NCI-H524 (cell line): Measurements from ENCODE around the gene TBC1D4.
"Not testable (repeated sequence)": the region's sequence is repeated elsewhere in the genome, so short reads cannot be mapped to it uniquely, and the experiment has no call there.

ENCODE experiments used
- DNase-seq, 2 experiments: peaks; one replicate each; lab custom pipeline; 2025; lab: John Stamatoyannopoulos, UW

The TBC1D4 gene

DNA sequence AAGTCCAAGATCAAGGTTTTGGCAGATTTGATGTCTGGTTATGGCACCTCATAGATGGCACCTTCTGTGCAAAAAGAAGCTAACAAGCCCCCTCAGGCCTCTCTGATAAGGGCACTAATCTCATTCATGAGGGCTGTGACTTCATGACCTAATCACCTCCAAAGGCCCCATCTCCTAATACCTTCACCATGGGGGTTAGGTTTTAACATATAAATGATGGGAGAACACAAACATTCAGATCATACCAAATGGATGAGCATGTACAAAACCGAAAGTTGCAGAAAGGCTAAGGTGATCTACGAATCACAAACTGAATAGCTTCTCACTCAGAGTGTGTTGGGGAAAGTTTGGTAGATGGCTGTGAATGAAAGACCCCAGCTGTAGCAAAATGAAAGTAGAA is 217.4 kb downstream of the TBC1D4 start:
- DNase-seq, result no peak

GRCh38 chr13:75263741-75264407 is 218.1 kb downstream of the TBC1D4 start:
- no peak for DNase-seq

DNA sequence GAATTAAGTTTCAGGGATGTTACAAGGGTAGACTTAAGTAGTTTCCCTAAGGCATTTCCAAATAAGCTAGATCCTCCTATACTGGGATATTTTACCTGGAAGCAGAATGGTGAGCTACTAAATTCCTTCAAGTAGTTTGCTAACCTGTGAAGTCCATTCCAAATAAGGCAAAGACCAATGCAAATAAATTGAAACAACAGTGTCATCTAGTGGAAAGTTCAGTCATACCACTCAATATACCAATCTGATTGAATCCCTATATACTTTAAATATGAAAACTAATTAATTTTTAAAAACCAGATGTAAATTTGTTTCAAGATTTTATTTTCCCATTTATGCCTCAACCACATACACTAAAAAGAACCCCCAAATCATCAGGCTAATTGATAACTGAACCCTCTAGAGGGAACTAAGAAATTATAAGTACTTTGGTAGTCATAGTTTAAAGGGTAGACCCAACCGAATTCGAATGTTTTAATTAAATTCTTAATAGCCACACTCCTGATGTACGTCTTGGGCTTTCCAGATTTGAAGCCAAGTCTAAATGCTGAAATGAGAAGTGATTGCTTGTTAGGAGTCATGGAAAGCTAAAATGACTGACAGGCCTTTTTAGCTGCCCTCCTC is 223.7 kb downstream of the TBC1D4 start:
- DNase-seq, result peak in 1 of 2 experiments; percentile 51

- DNase-seq, result no peak
Observed at GRCh38 chr13:75256922-75257321, 225.0 kb downstream of the TBC1D4 start.

DNA sequence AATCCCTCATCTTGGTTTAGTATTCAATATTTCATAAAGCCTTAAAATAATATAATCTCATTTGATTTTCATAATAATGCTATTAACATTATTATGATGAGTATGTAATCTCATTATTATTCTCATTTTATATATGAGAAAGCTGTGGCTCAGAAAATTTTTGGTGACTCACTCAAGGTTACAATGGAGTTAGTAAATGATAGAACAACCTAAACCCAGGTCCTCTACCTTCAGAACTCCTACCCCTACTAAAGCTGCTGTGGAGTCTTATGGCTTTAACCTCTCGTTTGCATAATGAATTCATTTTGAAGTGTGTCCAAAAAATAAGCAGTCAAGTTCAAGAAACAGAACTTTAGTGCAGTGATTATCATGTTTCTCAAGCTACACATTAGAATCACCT is 226.3 kb downstream of the TBC1D4 start:
- DNase-seq, result no peak

DNA sequence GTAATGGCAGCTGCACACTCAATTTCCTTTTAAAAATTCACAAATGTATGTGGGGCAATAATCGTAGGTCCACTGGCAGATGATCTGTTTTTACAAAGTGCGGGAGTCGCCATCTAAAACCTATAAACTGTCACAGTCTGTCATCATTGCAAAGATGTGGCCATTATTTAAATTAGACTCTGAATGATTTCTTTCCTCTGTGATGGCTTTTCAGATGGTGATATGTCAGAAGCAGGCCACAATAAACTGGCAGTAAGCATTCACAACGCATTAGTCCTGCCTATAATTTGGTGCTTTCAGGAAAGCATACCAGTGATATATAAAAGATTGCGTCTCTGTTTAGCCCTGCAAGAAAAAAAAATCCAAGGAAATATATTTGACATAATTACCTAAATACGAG is 226.8 kb downstream of the TBC1D4 start:
- no peak for DNase-seq

DNA sequence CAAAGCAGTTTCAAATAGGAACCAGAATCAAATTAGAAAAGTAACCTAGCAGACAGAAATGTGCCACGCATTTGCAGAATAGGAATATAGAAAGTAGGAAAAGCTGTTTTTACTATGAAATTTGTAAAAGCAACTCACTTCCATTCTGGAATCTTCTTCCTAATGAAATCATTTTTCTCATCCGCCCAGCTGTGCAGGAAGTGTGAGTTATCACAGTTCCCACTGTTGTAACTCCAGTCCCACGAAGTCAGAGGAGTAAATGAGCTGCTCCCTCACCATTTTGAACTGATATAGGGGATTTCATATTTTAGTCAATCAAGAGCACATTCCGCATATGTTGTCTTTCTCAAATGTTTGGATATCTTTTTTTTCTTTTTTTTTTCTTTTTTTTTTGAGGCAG is 230.8 kb downstream of the TBC1D4 start:
- DNase-seq, result no peak

DNA sequence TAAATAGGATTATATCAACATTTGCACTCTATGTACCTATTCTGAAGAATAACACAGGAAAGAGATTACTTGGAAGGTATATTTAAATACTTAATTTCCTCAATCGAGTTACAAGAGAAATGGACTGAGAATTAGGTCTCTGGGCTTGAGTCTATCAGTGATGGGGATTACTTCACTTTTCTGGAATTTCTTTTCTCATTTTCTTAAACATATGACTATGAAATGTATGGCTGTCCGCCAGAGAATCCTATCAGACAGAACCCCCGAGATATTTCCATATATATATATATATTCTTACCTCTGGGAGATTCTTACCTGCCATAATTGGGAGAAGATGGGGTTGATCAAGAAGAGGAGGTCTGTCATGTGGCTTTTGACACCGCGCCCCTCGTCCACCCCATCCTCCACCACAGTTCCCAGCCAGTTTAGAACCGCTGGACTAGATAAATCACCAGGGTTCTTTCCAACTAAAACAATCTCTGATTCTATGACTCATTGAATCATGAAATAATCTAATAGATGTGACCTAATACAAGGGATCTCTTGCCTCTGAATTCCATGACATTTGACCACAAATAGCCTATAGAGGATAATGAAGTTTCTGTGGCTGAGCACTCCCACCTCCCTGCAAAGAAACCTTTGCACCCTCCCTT is 231.3 kb downstream of the TBC1D4 start:
- no peak for DNase-seq

GRCh38 chr13:75245578-75245977 is 236.4 kb downstream of the TBC1D4 start:
- not testable (repeated sequence) for DNase-seq

DNA sequence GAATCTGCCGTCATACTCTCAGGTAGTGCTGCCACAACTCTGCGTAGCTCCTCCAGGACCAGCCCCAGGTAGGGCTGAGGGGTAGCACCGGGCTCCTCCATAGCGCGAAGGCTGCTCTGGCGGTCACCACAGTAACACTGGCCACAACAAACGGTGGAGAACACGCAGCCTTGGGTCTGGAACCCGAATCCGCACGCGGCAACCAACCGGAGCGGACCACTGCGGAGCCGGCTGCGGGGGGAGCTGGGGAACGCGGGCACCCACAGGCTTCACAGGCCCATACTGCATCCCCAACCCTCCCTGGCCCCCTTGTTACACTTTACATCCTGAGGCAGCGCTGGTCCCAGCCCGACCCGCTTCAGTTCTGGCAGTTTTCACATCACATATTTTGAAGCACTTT is 241.7 kb downstream of the TBC1D4 start:
- DNase-seq, result not testable (repeated sequence)

DNA sequence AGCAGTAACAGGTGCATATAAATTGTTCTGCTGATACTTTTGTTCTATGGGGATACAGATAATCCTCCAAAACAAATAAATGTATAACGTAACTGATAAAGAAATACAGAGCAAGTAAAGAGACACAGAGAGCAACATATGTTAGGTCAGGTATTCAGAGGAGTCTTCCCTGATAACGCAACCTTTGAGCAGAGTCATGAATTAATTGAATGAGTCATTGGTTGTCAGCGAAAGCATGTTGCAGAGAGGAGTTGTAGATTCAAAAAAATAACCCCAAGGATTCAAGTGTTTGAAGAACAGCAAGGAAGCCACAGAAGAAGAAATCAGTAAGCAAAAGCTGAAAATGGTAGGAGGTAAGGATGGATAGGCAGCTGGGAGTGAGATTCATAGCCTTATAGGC is 245.2 kb downstream of the TBC1D4 start:
- DNase-seq, result no peak
